ENCODE measurements around the gene C4orf36. TPM values are rescaled to one million over a fixed set of nuclear protein-coding genes. Genes with fewer than 3 reads are reported as not detected.

Gene C4orf36
- total RNA-seq, 1 donor from 2014 or later, result 2.3 TPM

- Histone ChIP-seq H3K9me3 (no peaks in the 10 kb centered on the region), H3K36me3 (no peaks in the 10 kb centered on the region), H3K4me3 (no peak overlapping the region), H3K27ac (no peak overlapping the region), H3K4me1 (peaks cover 8% of the 10 kb centered on the region), H3K27me3 (no peaks in the 10 kb centered on the region)
- intact Hi-C loops (cut with DNase I), result no loop called here
- ATAC-seq (no peak), DNase-seq (no peak)
- no peak for TF ChIP-seq CTCF (IDR thresholded peaks at IDR 0.05)
These were observed 58.6 kb downstream of the C4orf36 start for GRCh38 chr4:86833615-86834014.

- no peaks in the 10 kb centered on the region for H3K9me3 ChIP-seq
- H3K4me3 ChIP-seq, result no peak overlapping the region
- TF ChIP-seq CTCF (IDR thresholded peaks at IDR 0.05), result no peak
- H3K36me3 ChIP-seq, result no peaks in the 10 kb centered on the region
- no peaks in the 10 kb centered on the region for H3K27me3 ChIP-seq
- no peak overlapping the region for H3K27ac ChIP-seq
- peak; percentile 74 for ATAC-seq
- intact Hi-C loops (cut with DNase I), result no loop called here
- DNase-seq, result no peak
- peaks cover 8% of the 10 kb centered on the region for H3K4me1 ChIP-seq
These were observed 60.7 kb downstream of the C4orf36 start for GRCh38 chr4:86831262-86832130.

Other genes with a start within 250 kb of the C4orf36 start
- 0.87 TPM for gene SLC10A6, start 43.0 kb downstream of the C4orf36 start, total RNA-seq
- 103 TPM for gene AFF1, start 42.6 kb upstream of the C4orf36 start, total RNA-seq